A549 (cell line): ENCODE measurements around the gene PTPN14. TPM values are rescaled to one million over a fixed set of nuclear protein-coding genes. Genes with fewer than 3 reads are reported as not detected.

ENCODE experiments used
- ATAC-seq, 2 experiments: fragments of 200-7000 bp in 1 of 2; fragments of >200 bp in 1 of 2; cut with Nextera tagmentation in 1 of 2; cut with Tn5 transposase in 1 of 2; 3 replicates each; pipeline versions ENCODE4 v1.8.0 to v1.9.1; 2018 to 2020; ENCODE audit warnings: mild to moderate bottlenecking in 1 of 2, moderate library complexity in 1 of 2
- CTCF ChIA-PET: fragments of 300-600 bp; sonication (Branson Sonifier 250); formaldehyde crosslinking; extraction: SDS; loops from one replicate; lab custom pipeline; 2021; ENCODE audit warnings: antibody characterized with exemption, inconsistent platforms; lab: Yijun Ruan, JAX
- POLR2A ChIA-PET: fragments of 350-600 bp; formaldehyde crosslinking; extraction: SDS; loops from one replicate; lab custom pipeline; 2021; ENCODE audit warnings: antibody characterized with exemption, inconsistent platforms; lab: Yijun Ruan, JAX
- DNase-seq, 2 experiments: peaks; one replicate each; pipeline versions ENCODE4 v3.0.0 to v3.0.0-alpha.2; 2011 to 2016; ENCODE audit warnings: low read depth in 1 of 2, low spot score in 1 of 2
- FAIRE-seq: peaks from 2 replicates; lab custom pipeline; 2011; peaks lifted over from hg19 to GRCh38; lab: Jason Lieb, UNC
- H3K27ac ChIP-seq, 2 experiments: fragments of >200 bp; sonication (Bioruptor Twin); formaldehyde crosslinking; 3 replicates each; pipeline ENCODE4 v1.5.1; 2016 to 2017
- H3K4me1 ChIP-seq: fragments of >200 bp; sonication (Bioruptor Twin); formaldehyde crosslinking; 3 replicates; pipeline ENCODE4 v1.6.1; 2016
- H3K4me2 ChIP-seq: fragments of >200 bp; sonication (Bioruptor Twin); formaldehyde crosslinking; 3 replicates; pipeline ENCODE4 v1.6.1; 2016
- H3K4me3 ChIP-seq: fragments of >200 bp; sonication (Bioruptor Twin); formaldehyde crosslinking; 3 replicates; pipeline ENCODE4 v1.5.1; 2016
- H3K9me3 ChIP-seq: fragments of >200 bp; sonication (Bioruptor Twin); formaldehyde crosslinking; 3 replicates; pipeline ENCODE4 v1.6.1; 2016
- BCL3 ChIP-seq: fragments of >200 bp; sonication (Bioruptor Twin); formaldehyde crosslinking; IDR thresholded peaks from 3 replicates; pipeline ENCODE4 v1.6.1; 2016
- CBX2 ChIP-seq: fragments of 200-600 bp; sonication (generic); IDR thresholded peaks from 2 replicates; pipeline ENCODE4 v1.6.1; 2016; ENCODE audit warnings: low read depth, mild to moderate bottlenecking, borderline replicate concordance
- CEBPB ChIP-seq, 2 experiments: fragments of >200 bp in 1 of 2; sonication (Bioruptor Twin) in 1 of 2; formaldehyde crosslinking in 1 of 2; IDR thresholded peaks; 2 replicates each; pipeline ENCODE4 v1.6.1; 2012 to 2016
- CHD2 ChIP-seq: fragments of 150-350 bp; IDR thresholded peaks from 2 replicates; pipeline ENCODE4 v1.6.1; 2014; ENCODE audit warnings: low read length; ENCODE audit not compliant: partially characterized antibody
- CTCF ChIP-seq: fragments of >200 bp; sonication (Bioruptor Twin); formaldehyde crosslinking; IDR thresholded peaks from 3 replicates; pipeline ENCODE4 v1.5.1; 2016
- EHF ChIP-seq: fragments of 250-450 bp; sonication (Bioruptor Pico); IDR thresholded peaks from 2 replicates; pipeline ENCODE4 v1.5.0; 2020; ENCODE audit warnings: mild to moderate bottlenecking
- EHMT2 ChIP-seq: fragments of 200-600 bp; sonication (generic); IDR thresholded peaks from 2 replicates; pipeline ENCODE4 v1.6.1; 2016; ENCODE audit warnings: antibody characterized with exemption, low read depth, mild to moderate bottlenecking, moderate library complexity
- ELK1 ChIP-seq: fragments of 150-350 bp; IDR thresholded peaks from 2 replicates; pipeline ENCODE4 v1.6.1; 2014; ENCODE audit warnings: low read depth, mild to moderate bottlenecking, low read length
- EP300 ChIP-seq, 2 experiments: fragments of >200 bp; sonication (Bioruptor Twin); formaldehyde crosslinking; IDR thresholded peaks; 2 replicates in 1 of 2; 3 replicates in 1 of 2; pipeline ENCODE4 v1.6.1; 2016 to 2017
- FOSB ChIP-seq: fragments of 250-450 bp; sonication (Bioruptor Pico); IDR thresholded peaks from 2 replicates; pipeline ENCODE4 v1.5.0; 2020; ENCODE audit warnings: mild to moderate bottlenecking, moderate library complexity
- FOXS1 ChIP-seq: fragments of 250-450 bp; sonication (Bioruptor Pico); IDR thresholded peaks from 2 replicates; pipeline ENCODE4 v1.5.0; 2020; ENCODE audit warnings: mild to moderate bottlenecking, moderate library complexity
- HES2 ChIP-seq: fragments of >200 bp; sonication (Bioruptor Twin); formaldehyde crosslinking; IDR thresholded peaks from 2 replicates; pipeline ENCODE4 v1.6.1; 2016
- HOXA7 ChIP-seq: fragments of 250-450 bp; sonication (Bioruptor Pico); IDR thresholded peaks from 2 replicates; pipeline ENCODE4 v1.5.0; 2020; ENCODE audit warnings: mild to moderate bottlenecking, moderate library complexity
- HOXB5 ChIP-seq: fragments of 250-450 bp; sonication (Bioruptor Pico); IDR thresholded peaks from 2 replicates; pipeline ENCODE4 v1.5.0; 2020; ENCODE audit warnings: mild to moderate bottlenecking, moderate library complexity
- JUN ChIP-seq, 2 experiments: fragments of >200 bp; sonication (Bioruptor Twin); formaldehyde crosslinking; IDR thresholded peaks; 2 replicates in 1 of 2; 3 replicates in 1 of 2; pipeline ENCODE4 v1.6.1; 2016 to 2017
- KDM5A ChIP-seq: fragments of 200-600 bp; sonication (generic); IDR thresholded peaks from 2 replicates; pipeline ENCODE4 v1.6.1; 2016; ENCODE audit warnings: antibody characterized with exemption, mild to moderate bottlenecking
- MAX ChIP-seq: IDR thresholded peaks from 2 replicates; pipeline ENCODE4 v1.6.1; 2012
- MYC ChIP-seq: IDR thresholded peaks from 2 replicates; pipeline ENCODE4 v1.6.1; 2012; ENCODE audit warnings: mild to moderate bottlenecking, inconsistent platforms, low read length, improper control_type of control experiment, borderline replicate concordance
- NR3C1 ChIP-seq: fragments of >200 bp; sonication (Bioruptor Twin); formaldehyde crosslinking; IDR thresholded peaks from 3 replicates; pipeline ENCODE4 v1.6.1; 2017
- RARB ChIP-seq: fragments of 250-450 bp; sonication (Bioruptor Pico); IDR thresholded peaks from 2 replicates; pipeline ENCODE4 v1.8.0; 2021; ENCODE audit warnings: mild to moderate bottlenecking, moderate library complexity
- SMC3 ChIP-seq: fragments of >200 bp; sonication (Bioruptor Twin); formaldehyde crosslinking; IDR thresholded peaks from 3 replicates; pipeline ENCODE4 v1.6.1; 2018; ENCODE audit warnings: inconsistent platforms
- SREBF2 ChIP-seq: fragments of 450-650 bp; IDR thresholded peaks from 2 replicates; pipeline ENCODE4 v1.6.1; 2014; ENCODE audit warnings: mild to moderate bottlenecking, moderate library complexity
- TP53 ChIP-seq: fragments of 250-450 bp; sonication (Bioruptor Pico); IDR thresholded peaks from 2 replicates; pipeline ENCODE4 v1.5.0; 2021; ENCODE audit warnings: mild to moderate bottlenecking, moderate library complexity
- USF2 ChIP-seq: fragments of 450-650 bp; IDR thresholded peaks from 2 replicates; pipeline ENCODE4 v1.6.1; 2014; ENCODE audit warnings: antibody characterized with exemption
- ZC3H11A ChIP-seq: fragments of 450-650 bp; IDR thresholded peaks from 2 replicates; pipeline ENCODE4 v1.6.1; 2014; ENCODE audit warnings: antibody characterized with exemption, mild to moderate bottlenecking
- ZFP36 ChIP-seq: fragments of 450-650 bp; IDR thresholded peaks from 2 replicates; pipeline ENCODE4 v1.6.1; 2014; ENCODE audit warnings: borderline replicate concordance; ENCODE audit not compliant: partially characterized antibody
- ZNF302 ChIP-seq: fragments of 250-450 bp; sonication (Bioruptor Pico); IDR thresholded peaks from 2 replicates; pipeline ENCODE4 v1.9.0; 2021; ENCODE audit warnings: inconsistent platforms, mild to moderate bottlenecking, moderate library complexity
- ZSCAN20 ChIP-seq: fragments of 250-450 bp; sonication (Bioruptor Pico); IDR thresholded peaks from 2 replicates; pipeline ENCODE4 v1.8.0; 2022; ENCODE audit warnings: mild to moderate bottlenecking, moderate library complexity
- WGBS: methylation state at CpG from one replicate; pipeline ENCODE4 v1.1.6; 2017; ENCODE audit errors: missing lambda C conversion rate; 5-methylcytosine and 5-hydroxymethylcytosine counted together
- polyA plus RNA-seq, 4 experiments: library from polyadenylated mRNA; depleted of rRNA in 3 of 4; stranded (reverse); fragments of >200 nt; fragmentation: RNase III in 1 of 4; extraction: RNeasy Plus Mini Kit Qiagen cat#74134 plus additional on column Dnase treatment in 1 of 4; gene quantifications; 2 replicates in 3 of 4; 3 replicates in 1 of 4; pipeline ENCODE4 v1.2.3, GENCODE V29; 2011 to 2017

PTPN14 gene
- polyA plus RNA-seq, 2 of the 4 experiments (the other 2 are of a cell fraction), result 9.2 to 10.0 TPM

DNA sequence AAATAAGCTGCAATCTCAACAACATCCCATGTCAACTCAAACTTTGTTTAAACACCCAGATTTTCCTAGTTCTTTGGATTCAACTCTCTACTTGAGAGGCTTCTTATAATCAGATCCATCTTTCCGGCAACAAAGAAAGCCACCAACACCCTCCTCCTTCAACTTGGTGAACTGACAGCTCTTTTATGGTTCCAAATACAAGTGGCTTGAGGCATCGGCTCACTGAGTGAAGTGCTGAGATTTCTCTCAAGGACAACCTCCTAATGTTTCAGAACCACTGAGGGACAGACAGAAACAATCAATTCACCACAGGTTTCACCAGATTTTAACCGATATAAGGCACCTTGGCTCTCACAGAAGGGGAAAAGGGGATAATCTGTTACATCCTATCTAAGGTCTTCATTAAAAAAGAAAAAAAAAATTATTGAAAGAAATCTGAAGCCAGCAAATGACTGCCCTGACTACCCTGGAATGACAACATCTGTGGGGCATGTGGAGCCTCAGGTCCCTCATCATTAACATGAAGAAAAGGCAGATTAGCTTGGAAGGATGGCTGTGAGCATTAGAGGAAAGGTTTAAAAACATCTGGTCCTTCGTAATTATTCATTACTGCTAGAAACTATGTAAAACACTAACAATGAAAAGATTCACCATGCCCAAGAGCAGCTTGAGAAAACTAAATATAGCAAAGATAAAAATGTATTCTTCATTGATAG is 50.9 kb downstream of the PTPN14 start:
- FAIRE-seq, result no peak
- 92% methylated on average over 4 of the region's 4 CpGs for WGBS
- H3K4me3 ChIP-seq, result no peak overlapping the region
- ATAC-seq, result no peak
- TF ChIP-seq CHD2 (no peak), EHF (CRISPR knock-in tag) (no peak), JUN (IDR thresholded peaks at IDR 0.05) (no peak), ZSCAN20 (CRISPR knock-in tag) (no peak), SREBF2 (no peak)
- no peak overlapping the region for H3K27ac ChIP-seq
- POLR2A ChIA-PET, result no interaction called here
- H3K4me1 ChIP-seq, result peaks cover 35% of the 10 kb centered on the region
- no peak for DNase-seq
- CTCF ChIA-PET, result no interaction called here
- H3K4me2 ChIP-seq, result no peak overlapping the region
- no peaks in the 10 kb centered on the region for H3K9me3 ChIP-seq

GRCh38 chr1:214499732-214500131 is 51.7 kb downstream of the PTPN14 start:
- ChIA-PET POLR2A (no interaction called here), CTCF (interaction anchor here (0.5 kb wide), 1 partner anchor 112 kb away, joined by 3 read pairs; no protein-coding TSS in a partner anchor)
- peaks cover 34% of the 10 kb centered on the region for H3K4me1 ChIP-seq
- FAIRE-seq (no peak), DNase-seq (no peak), ATAC-seq (no peak)
- no peak overlapping the region for H3K27ac ChIP-seq
- no peak overlapping the region for H3K4me3 ChIP-seq
- H3K9me3 ChIP-seq, result no peaks in the 10 kb centered on the region
- WGBS, result 94% methylated on average over 4 of the region's 4 CpGs
- no peak overlapping the region for H3K4me2 ChIP-seq
- TF ChIP-seq EHMT2, result no peak
- TF ChIP-seq CTCF, result no peak
- TF ChIP-seq HOXA7, result no peak
- TF ChIP-seq MAX, result no peak
- TF ChIP-seq MYC, result no peak
- no peak for TF ChIP-seq ZFP36
- no peak for TF ChIP-seq EHF (CRISPR knock-in tag)
- no peak for TF ChIP-seq HOXB5 (CRISPR knock-in tag)
- TF ChIP-seq NR3C1, result no peak
- TF ChIP-seq FOSB (CRISPR knock-in tag), result no peak
- no peak for TF ChIP-seq CEBPB (IDR thresholded peaks at IDR 0.05)

- Histone ChIP-seq H3K9me3 (no peaks in the 10 kb centered on the region), H3K4me2 (no peak overlapping the region), H3K4me1 (peaks cover 24% of the 10 kb centered on the region), H3K4me3 (no peak overlapping the region), H3K27ac (no peak overlapping the region)
- FAIRE-seq (no peak), ATAC-seq (no peak), DNase-seq (no peak)
- POLR2A ChIA-PET, result no interaction called here
- CTCF ChIA-PET, result interaction anchor here (1.7 to 1.9 kb wide), 2 partner anchors 52 to 87 kb away, joined by 4 to 6 read pairs; no protein-coding TSS in a partner anchor
- 62% methylated on average over 1 of the region's 1 CpG for WGBS
- TF ChIP-seq RARB, result no peak
- no peak for TF ChIP-seq MYC
- TF ChIP-seq FOXS1 (CRISPR knock-in tag), result no peak
- no peak for TF ChIP-seq CBX2
- no peak for TF ChIP-seq TP53 (CRISPR knock-in tag)
- no peak for TF ChIP-seq USF2
- no peak for TF ChIP-seq JUN (IDR thresholded peaks at IDR 0.05)
- no peak for TF ChIP-seq SMC3
- no peak for TF ChIP-seq ZNF302 (CRISPR knock-in tag)
- no peak for TF ChIP-seq BCL3
- no peak for TF ChIP-seq HES2
- TF ChIP-seq ELK1, result no peak
- TF ChIP-seq EP300 (IDR thresholded peaks at IDR 0.05), result no peak
- TF ChIP-seq KDM5A, result no peak
- no peak for TF ChIP-seq ZC3H11A
- TF ChIP-seq CHD2, result no peak
Measured at GRCh38 chr1:214498021-214498420, 53.4 kb downstream of the PTPN14 start.
